Measurements from ENCODE around the gene METTL21A. TPM values are rescaled to one million over a fixed set of nuclear protein-coding genes. Genes with fewer than 3 reads are reported as not detected.

The METTL21A gene
- total and polyA plus RNA-seq, 2 experiments from 2014 or later: 86.0 to 118 TPM

DNA sequence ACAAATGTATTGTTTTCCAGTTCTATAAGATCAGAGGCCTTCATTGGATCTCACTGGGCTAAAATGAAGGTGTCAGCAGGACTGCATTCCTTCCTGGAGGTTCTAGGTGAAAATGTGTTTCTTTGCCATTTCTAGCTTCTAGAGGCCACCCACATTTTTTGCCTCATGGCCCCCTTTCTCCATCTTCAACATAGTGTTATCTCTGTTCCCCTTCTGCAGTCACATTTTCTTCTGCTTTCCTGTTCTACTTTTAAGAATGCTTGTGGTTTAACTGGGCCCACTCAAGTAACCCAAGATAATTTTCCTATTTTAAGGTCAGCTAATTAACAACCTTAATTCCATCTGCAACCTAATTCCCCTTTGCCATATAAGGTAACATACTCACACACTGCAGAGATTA lies 36.1 kb downstream of the METTL21A start:
- H3K36me3 Mint-ChIP-seq (ENCODE audit: low read depth): peaks cover 89% of the 10 kb centered on the region
- TF ChIP-seq CREB1 (CRISPR knock-in tag; IDR thresholded peaks at IDR 0.05; ENCODE audit: low read depth) (no peak), JUNB (IDR thresholded peaks at IDR 0.05; ENCODE audit: unreplicated experiment) (no peak), NANOG (IDR thresholded peaks at IDR 0.05; ENCODE audit: borderline replicate concordance) (no peak), ZNF114 (CRISPR knock-in tag; IDR thresholded peaks at IDR 0.05) (no peak), STAT1 (IDR thresholded peaks at IDR 0.05; ENCODE audit: unreplicated experiment) (no peak), EZH2 (IDR thresholded peaks at IDR 0.05; ENCODE audit: low read depth, unreplicated experiment) (no peak), EZH2phosphoT487 (IDR thresholded peaks at IDR 0.05; ENCODE audit: unreplicated experiment) (no peak), POLR2AphosphoS5 (IDR thresholded peaks at IDR 0.05; ENCODE audit: low read depth) (no peak), ZNF331 (CRISPR knock-in tag; IDR thresholded peaks at IDR 0.05; ENCODE audit: low read depth) (no peak)
- TF ChIP-seq, protein P1, sequence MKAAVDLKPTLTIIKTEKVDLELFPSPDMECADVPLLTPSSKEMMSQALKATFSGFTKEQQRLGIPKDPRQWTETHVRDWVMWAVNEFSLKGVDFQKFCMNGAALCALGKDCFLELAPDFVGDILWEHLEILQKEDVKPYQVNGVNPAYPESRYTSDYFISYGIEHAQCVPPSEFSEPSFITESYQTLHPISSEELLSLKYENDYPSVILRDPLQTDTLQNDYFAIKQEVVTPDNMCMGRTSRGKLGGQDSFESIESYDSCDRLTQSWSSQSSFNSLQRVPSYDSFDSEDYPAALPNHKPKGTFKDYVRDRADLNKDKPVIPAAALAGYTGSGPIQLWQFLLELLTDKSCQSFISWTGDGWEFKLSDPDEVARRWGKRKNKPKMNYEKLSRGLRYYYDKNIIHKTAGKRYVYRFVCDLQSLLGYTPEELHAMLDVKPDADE (IDR thresholded peaks at IDR 0.05): no peak
- TF ChIP-seq, protein P2, sequence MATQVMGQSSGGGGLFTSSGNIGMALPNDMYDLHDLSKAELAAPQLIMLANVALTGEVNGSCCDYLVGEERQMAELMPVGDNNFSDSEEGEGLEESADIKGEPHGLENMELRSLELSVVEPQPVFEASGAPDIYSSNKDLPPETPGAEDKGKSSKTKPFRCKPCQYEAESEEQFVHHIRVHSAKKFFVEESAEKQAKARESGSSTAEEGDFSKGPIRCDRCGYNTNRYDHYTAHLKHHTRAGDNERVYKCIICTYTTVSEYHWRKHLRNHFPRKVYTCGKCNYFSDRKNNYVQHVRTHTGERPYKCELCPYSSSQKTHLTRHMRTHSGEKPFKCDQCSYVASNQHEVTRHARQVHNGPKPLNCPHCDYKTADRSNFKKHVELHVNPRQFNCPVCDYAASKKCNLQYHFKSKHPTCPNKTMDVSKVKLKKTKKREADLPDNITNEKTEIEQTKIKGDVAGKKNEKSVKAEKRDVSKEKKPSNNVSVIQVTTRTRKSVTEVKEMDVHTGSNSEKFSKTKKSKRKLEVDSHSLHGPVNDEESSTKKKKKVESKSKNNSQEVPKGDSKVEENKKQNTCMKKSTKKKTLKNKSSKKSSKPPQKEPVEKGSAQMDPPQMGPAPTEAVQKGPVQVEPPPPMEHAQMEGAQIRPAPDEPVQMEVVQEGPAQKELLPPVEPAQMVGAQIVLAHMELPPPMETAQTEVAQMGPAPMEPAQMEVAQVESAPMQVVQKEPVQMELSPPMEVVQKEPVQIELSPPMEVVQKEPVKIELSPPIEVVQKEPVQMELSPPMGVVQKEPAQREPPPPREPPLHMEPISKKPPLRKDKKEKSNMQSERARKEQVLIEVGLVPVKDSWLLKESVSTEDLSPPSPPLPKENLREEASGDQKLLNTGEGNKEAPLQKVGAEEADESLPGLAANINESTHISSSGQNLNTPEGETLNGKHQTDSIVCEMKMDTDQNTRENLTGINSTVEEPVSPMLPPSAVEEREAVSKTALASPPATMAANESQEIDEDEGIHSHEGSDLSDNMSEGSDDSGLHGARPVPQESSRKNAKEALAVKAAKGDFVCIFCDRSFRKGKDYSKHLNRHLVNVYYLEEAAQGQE (IDR thresholded peaks at IDR 0.05; ENCODE audit: unreplicated experiment): no peak
- TF ChIP-seq, protein P3, sequence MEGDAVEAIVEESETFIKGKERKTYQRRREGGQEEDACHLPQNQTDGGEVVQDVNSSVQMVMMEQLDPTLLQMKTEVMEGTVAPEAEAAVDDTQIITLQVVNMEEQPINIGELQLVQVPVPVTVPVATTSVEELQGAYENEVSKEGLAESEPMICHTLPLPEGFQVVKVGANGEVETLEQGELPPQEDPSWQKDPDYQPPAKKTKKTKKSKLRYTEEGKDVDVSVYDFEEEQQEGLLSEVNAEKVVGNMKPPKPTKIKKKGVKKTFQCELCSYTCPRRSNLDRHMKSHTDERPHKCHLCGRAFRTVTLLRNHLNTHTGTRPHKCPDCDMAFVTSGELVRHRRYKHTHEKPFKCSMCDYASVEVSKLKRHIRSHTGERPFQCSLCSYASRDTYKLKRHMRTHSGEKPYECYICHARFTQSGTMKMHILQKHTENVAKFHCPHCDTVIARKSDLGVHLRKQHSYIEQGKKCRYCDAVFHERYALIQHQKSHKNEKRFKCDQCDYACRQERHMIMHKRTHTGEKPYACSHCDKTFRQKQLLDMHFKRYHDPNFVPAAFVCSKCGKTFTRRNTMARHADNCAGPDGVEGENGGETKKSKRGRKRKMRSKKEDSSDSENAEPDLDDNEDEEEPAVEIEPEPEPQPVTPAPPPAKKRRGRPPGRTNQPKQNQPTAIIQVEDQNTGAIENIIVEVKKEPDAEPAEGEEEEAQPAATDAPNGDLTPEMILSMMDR (conservative IDR thresholded peaks at IDR 0.05; ENCODE audit: low read depth in 2 of 2): no peak
- TF ChIP-seq, protein P4, sequence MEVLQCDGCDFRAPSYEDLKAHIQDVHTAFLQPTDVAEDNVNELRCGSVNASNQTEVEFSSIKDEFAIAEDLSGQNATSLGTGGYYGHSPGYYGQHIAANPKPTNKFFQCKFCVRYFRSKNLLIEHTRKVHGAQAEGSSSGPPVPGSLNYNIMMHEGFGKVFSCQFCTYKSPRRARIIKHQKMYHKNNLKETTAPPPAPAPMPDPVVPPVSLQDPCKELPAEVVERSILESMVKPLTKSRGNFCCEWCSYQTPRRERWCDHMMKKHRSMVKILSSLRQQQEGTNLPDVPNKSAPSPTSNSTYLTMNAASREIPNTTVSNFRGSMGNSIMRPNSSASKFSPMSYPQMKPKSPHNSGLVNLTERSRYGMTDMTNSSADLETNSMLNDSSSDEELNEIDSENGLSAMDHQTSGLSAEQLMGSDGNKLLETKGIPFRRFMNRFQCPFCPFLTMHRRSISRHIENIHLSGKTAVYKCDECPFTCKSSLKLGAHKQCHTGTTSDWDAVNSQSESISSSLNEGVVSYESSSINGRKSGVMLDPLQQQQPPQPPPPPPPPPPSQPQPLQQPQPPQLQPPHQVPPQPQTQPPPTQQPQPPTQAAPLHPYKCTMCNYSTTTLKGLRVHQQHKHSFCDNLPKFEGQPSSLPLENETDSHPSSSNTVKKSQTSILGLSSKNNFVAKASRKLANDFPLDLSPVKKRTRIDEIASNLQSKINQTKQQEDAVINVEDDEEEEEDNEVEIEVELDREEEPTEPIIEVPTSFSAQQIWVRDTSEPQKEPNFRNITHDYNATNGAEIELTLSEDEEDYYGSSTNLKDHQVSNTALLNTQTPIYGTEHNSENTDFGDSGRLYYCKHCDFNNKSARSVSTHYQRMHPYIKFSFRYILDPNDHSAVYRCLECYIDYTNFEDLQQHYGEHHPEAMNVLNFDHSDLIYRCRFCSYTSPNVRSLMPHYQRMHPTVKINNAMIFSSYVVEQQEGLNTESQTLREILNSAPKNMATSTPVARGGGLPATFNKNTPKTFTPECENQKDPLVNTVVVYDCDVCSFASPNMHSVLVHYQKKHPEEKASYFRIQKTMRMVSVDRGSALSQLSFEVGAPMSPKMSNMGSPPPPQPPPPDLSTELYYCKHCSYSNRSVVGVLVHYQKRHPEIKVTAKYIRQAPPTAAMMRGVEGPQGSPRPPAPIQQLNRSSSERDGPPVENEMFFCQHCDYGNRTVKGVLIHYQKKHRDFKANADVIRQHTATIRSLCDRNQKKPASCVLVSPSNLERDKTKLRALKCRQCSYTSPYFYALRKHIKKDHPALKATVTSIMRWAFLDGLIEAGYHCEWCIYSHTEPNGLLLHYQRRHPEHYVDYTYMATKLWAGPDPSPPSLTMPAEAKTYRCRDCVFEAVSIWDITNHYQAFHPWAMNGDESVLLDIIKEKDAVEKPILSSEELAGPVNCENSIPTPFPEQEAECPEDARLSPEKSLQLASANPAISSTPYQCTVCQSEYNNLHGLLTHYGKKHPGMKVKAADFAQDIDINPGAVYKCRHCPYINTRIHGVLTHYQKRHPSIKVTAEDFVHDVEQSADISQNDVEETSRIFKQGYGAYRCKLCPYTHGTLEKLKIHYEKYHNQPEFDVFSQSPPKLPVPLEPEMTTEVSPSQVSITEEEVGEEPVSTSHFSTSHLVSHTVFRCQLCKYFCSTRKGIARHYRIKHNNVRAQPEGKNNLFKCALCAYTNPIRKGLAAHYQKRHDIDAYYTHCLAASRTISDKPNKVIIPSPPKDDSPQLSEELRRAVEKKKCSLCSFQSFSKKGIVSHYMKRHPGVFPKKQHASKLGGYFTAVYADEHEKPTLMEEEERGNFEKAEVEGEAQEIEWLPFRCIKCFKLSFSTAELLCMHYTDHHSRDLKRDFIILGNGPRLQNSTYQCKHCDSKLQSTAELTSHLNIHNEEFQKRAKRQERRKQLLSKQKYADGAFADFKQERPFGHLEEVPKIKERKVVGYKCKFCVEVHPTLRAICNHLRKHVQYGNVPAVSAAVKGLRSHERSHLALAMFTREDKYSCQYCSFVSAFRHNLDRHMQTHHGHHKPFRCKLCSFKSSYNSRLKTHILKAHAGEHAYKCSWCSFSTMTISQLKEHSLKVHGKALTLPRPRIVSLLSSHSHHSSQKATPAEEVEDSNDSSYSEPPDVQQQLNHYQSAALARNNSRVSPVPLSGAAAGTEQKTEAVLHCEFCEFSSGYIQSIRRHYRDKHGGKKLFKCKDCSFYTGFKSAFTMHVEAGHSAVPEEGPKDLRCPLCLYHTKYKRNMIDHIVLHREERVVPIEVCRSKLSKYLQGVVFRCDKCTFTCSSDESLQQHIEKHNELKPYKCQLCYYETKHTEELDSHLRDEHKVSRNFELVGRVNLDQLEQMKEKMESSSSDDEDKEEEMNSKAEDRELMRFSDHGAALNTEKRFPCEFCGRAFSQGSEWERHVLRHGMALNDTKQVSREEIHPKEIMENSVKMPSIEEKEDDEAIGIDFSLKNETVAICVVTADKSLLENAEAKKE (CRISPR knock-in tag; IDR thresholded peaks at IDR 0.05): no peak
- ATAC-seq: no peak
- DNase-seq (ENCODE audit: low spot score): no peak
- Histone ChIP-seq H2AFZ (no peak overlapping the region), H3F3A (replicated peaks; ENCODE audit: low read depth) (no peaks in the 10 kb centered on the region), H3K4me1 (ENCODE audit: insufficient read depth) (no peaks in the 10 kb centered on the region), H3K36me3 (ENCODE audit: insufficient read depth) (peaks cover 35% of the 10 kb centered on the region), H3K27ac (ENCODE audit: low read depth) (no peak overlapping the region), H3K9me2 (ENCODE audit: insufficient read depth) (no peaks in the 10 kb centered on the region), H3K79me2 (replicated peaks; ENCODE audit: insufficient read depth) (peaks cover 38% of the 10 kb centered on the region), H3K4me2 (no peak overlapping the region), H4K20me1 (replicated peaks; ENCODE audit: insufficient read depth) (peaks cover 5% of the 10 kb centered on the region; the same call in 1 of the 2 replicates), H3K27me3 (ENCODE audit: insufficient read depth) (no peaks in the 10 kb centered on the region), H3K4me3 (no peak overlapping the region)
- H3K4me1 Mint-ChIP-seq: no peaks in the 10 kb centered on the region
- no peaks in the 10 kb centered on the region for H3K27me3 Mint-ChIP-seq (ENCODE audit: insufficient read depth, low read depth, poor library complexity)
- no peak overlapping the region for H3K4me3 Mint-ChIP-seq
- H3K9me3 Mint-ChIP-seq: no peaks in the 10 kb centered on the region
- no peak overlapping the region for H3K27ac Mint-ChIP-seq
